Peyer's patch (tissue), 4 donors: ENCODE measurements around the gene MBD3L2. TPM values are rescaled to one million over a fixed set of nuclear protein-coding genes. Genes with fewer than 3 reads are reported as not detected.
"Not testable (repeated sequence)": the region's sequence is repeated elsewhere in the genome, so short reads cannot be mapped to it uniquely, and the experiment has no call there.

Experiments used
- DNase-seq, 3 donors: peaks; one replicate each; pipeline ENCODE4 v3.0.0-alpha.2; 2017 to 2019
- H3K27ac ChIP-seq, 4 donors: fragments of 200-600 bp; sonication (generic); one replicate each; pipeline ENCODE4 v1.5.1; 2016 to 2019
- H3K27me3 ChIP-seq, 2 donors: fragments of 200-600 bp; sonication (generic); one replicate each; pipeline ENCODE4 v1.5.1; 2019
- H3K36me3 ChIP-seq, 3 donors: fragments of 200-600 bp; sonication (generic); one replicate each; pipeline ENCODE4 v1.5.1; 2016 to 2019
- H3K4me1 ChIP-seq, 4 donors: fragments of 200-600 bp; sonication (generic); one replicate each; pipeline ENCODE4 v1.5.1; 2016 to 2019
- H3K4me3 ChIP-seq, 4 donors: fragments of 200-600 bp; sonication (generic); 1 replicate in 3 of 4; 2 replicates in 1 of 4; pipeline ENCODE4 v1.5.1; 2016 to 2019; ENCODE audit warnings: mild to moderate bottlenecking in 1 of 4
- H3K9me3 ChIP-seq, 4 donors: fragments of 200-600 bp; sonication (generic); one replicate each; pipeline ENCODE4 v1.5.1; 2016 to 2019; ENCODE audit warnings: mild to moderate bottlenecking in 1 of 4
- CTCF ChIP-seq, 6 experiments: fragments of 450-650 bp in 4 of 6; fragments of 200-600 bp in 2 of 6; sonication (generic) in 1 of 6; IDR thresholded peaks; one replicate each; pipeline ENCODE4 v1.5.1; 2017 to 2019; ENCODE audit warnings: antibody characterized with exemption in 6 of 6, mild to moderate bottlenecking in 3 of 6, moderate library complexity in 1 of 6
- POLR2A ChIP-seq, 2 donors: fragments of 450-650 bp; IDR thresholded peaks; one replicate each; pipeline ENCODE4 v1.5.1; 2017; ENCODE audit warnings: antibody characterized with exemption in 2 of 2, mild to moderate bottlenecking in 2 of 2, moderate library complexity in 2 of 2
- total RNA-seq, 4 donors: library from RNA; depleted of rRNA; stranded (reverse); fragments of >200 nt; gene quantifications; one replicate each; pipeline ENCODE4 v1.1.0, GENCODE V29; 2016

The MBD3L2 gene
- total RNA-seq: not detected

- H3K27ac ChIP-seq, H3K36me3 ChIP-seq, H3K9me3 ChIP-seq, H3K4me3 ChIP-seq, H3K27me3 ChIP-seq, DNase-seq, H3K4me1 ChIP-seq: not testable (repeated sequence)
Measured at GRCh38 chr19:7049021-7049420, at the start of gene MBD3L2. MBD3L2 (plus strand) TSS chr19:7049321; CDS start chr19:7049374, 53 bp downstream.

DNA sequence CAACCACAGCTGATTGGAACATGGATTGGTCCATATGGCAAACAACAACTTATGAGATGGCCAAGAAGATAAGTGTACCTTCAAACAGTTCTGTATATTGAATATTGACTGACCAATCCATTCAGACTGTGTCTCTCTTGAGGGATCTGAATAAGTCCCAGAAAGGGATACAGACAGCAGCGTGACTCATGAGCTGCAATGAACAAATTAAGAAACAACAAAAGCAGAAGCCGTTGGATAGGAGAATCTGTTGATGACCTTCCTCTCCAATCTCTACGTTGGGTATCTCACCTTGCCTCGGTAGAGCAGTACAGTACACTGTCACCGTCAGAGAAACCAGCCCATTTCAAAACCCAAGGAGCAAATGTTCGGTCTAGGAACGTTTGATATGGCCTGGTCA, 49.2 kb upstream of the MBD3L2 start:
- H3K4me3 ChIP-seq: no peak overlapping the region
- no peak for DNase-seq
- H3K9me3 ChIP-seq: no peaks in the 10 kb centered on the region
- H3K4me1 ChIP-seq: no peaks in the 10 kb centered on the region
- H3K27ac ChIP-seq: no peak overlapping the region
- TF ChIP-seq CTCF (IDR thresholded peaks at IDR 0.05) (no peak), POLR2A (IDR thresholded peaks at IDR 0.05) (no peak)
- H3K36me3 ChIP-seq: no peaks in the 10 kb centered on the region
- no peaks in the 10 kb centered on the region for H3K27me3 ChIP-seq

- no peak overlapping the region for H3K4me3 ChIP-seq
- H3K27ac ChIP-seq: no peak overlapping the region
- TF ChIP-seq POLR2A (IDR thresholded peaks at IDR 0.05): no peak
- no peak for TF ChIP-seq CTCF (IDR thresholded peaks at IDR 0.05)
- no peaks in the 10 kb centered on the region for H3K36me3 ChIP-seq
- H3K27me3 ChIP-seq: no peaks in the 10 kb centered on the region
- H3K4me1 ChIP-seq: no peaks in the 10 kb centered on the region
- no peak for DNase-seq
- H3K9me3 ChIP-seq: no peaks in the 10 kb centered on the region
Measured at GRCh38 chr19:7000333-7000732, 48.8 kb upstream of the MBD3L2 start.

DNA sequence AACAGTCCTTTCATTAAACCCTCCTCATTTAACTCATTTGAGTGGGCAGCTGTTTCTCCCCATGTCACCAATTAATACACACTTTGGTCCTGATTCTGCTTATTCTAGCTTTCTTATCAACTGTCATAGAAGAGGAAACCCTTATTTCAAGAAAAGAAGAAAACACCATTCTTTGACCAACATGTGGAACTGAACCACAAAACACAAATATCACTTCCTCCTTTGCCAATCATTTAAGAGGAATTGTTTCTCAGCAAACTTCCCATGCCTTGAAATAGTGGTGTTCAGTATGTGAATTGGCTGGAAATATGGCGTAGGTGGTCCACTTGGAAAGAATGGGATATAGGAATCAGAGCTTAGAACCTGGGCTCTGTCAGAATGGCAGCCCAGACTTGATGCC, 48.3 kb upstream of the MBD3L2 start:
- no peak for DNase-seq
- Histone ChIP-seq H3K9me3 (no peaks in the 10 kb centered on the region), H3K4me3 (no peak overlapping the region), H3K27ac (no peak overlapping the region), H3K36me3 (no peaks in the 10 kb centered on the region), H3K4me1 (no peaks in the 10 kb centered on the region), H3K27me3 (no peaks in the 10 kb centered on the region)
- TF ChIP-seq POLR2A (IDR thresholded peaks at IDR 0.05): no peak
- no peak for TF ChIP-seq CTCF (IDR thresholded peaks at IDR 0.05)

DNA sequence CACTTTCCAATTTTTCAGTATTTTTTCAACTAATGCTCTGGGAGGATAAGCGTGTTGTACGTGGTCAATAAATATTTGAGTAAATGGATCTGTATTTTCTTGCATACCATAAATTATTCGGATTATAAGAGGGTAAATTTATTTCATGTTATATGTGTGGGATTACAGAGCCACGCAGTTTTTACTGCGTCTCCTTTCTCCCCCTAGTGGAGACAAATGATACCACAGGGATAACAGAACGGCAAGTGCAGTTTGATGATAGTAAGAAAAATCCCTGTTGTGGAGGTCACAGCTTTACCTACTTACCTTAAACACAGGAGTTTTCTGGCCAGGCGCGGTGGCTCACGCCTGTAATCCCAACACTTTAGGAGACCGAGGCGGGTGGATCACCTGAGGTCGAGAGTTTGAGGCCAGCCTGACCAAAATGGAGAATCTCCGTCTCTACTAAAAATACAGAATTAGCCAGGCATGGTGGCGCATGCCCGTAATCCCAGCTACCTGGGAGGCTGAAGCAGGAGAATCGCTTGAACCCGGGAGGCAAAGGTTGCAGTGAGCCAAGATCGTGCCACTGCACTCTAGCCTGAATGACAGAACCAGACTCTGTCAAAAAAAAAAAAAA, 44.7 kb upstream of the MBD3L2 start:
- Histone ChIP-seq H3K4me1 (no peaks in the 10 kb centered on the region), H3K4me3 (no peak overlapping the region), H3K36me3 (no peaks in the 10 kb centered on the region), H3K27me3 (no peaks in the 10 kb centered on the region), H3K27ac (no peak overlapping the region), H3K9me3 (no peaks in the 10 kb centered on the region)
- TF ChIP-seq CTCF (IDR thresholded peaks at IDR 0.05) (no peak), POLR2A (IDR thresholded peaks at IDR 0.05) (no peak)
- DNase-seq: no peak

- no peak for TF ChIP-seq POLR2A (IDR thresholded peaks at IDR 0.05)
- TF ChIP-seq CTCF (IDR thresholded peaks at IDR 0.05): no peak
- DNase-seq: no peak
- Histone ChIP-seq H3K27ac (no peak overlapping the region), H3K27me3 (no peaks in the 10 kb centered on the region), H3K4me3 (no peak overlapping the region), H3K4me1 (no peaks in the 10 kb centered on the region), H3K9me3 (no peaks in the 10 kb centered on the region), H3K36me3 (no peaks in the 10 kb centered on the region)
Measured at GRCh38 chr19:7006135-7006704, 42.9 kb upstream of the MBD3L2 start.
